OCI-LY1 (cell line): ENCODE measurements around the gene TRPC1.

Experiments used
- H2AFZ ChIP-seq: fragments of 200-600 bp; sonication (generic), shearing (Covaris generic); 2 replicates; pipeline ENCODE4 v1.6.0; 2014; ENCODE audit warnings: antibody characterized with exemption, mild to moderate bottlenecking, low read length
- H3F3A ChIP-seq: fragments of 200-600 bp; sonication (generic), shearing (Covaris generic); 2 replicates; pipeline ENCODE4 v1.6.0; 2014; ENCODE audit warnings: mild to moderate bottlenecking, antibody characterized with exemption, low read length, moderate library complexity; ENCODE audit not compliant: insufficient read depth
- H3K27ac ChIP-seq: fragments of 200-600 bp; sonication (generic); 2 replicates; pipeline ENCODE4 v1.5.1; 2014; ENCODE audit warnings: low read length, mixed run types, mild to moderate bottlenecking, low read depth; ENCODE audit not compliant: poor library complexity, severe bottlenecking
- H3K27me3 ChIP-seq: fragments of 200-600 bp; sonication (generic); 2 replicates; pipeline ENCODE4 v1.6.0; 2014; ENCODE audit warnings: antibody characterized with exemption, mild to moderate bottlenecking, low read length, moderate library complexity; ENCODE audit not compliant: insufficient read depth
- H3K36me3 ChIP-seq: fragments of 200-600 bp; sonication (generic); 2 replicates; pipeline ENCODE4 v1.6.1; 2014; ENCODE audit warnings: mild to moderate bottlenecking, antibody characterized with exemption, low read length, moderate library complexity, mixed read lengths; ENCODE audit not compliant: insufficient read depth
- H3K4me1 ChIP-seq: fragments of 200-600 bp; sonication (generic); 2 replicates; pipeline ENCODE4 v1.5.1; 2014; ENCODE audit warnings: mild to moderate bottlenecking, low read length, moderate library complexity; ENCODE audit not compliant: insufficient read depth, severe bottlenecking
- H3K4me2 ChIP-seq: fragments of 200-600 bp; sonication (generic), shearing (Covaris generic); 2 replicates; pipeline ENCODE4 v1.6.1; 2014; ENCODE audit warnings: low read length
- H3K4me3 ChIP-seq: fragments of 200-600 bp; sonication (generic); 2 replicates; pipeline ENCODE4 v1.5.1; 2014; ENCODE audit warnings: low read length, low read depth, mild to moderate bottlenecking, mixed read lengths; ENCODE audit not compliant: poor library complexity, severe bottlenecking
- H3K79me2 ChIP-seq: fragments of 200-600 bp; shearing (Covaris generic); 2 replicates; pipeline ENCODE4 v1.6.1; 2016; ENCODE audit warnings: mixed run types, low read length, mixed read lengths; ENCODE audit not compliant: insufficient read depth
- H3K9ac ChIP-seq: fragments of 200-600 bp; sonication (generic), shearing (Covaris generic); 2 replicates; pipeline ENCODE4 v1.6.1; 2014; ENCODE audit warnings: mild to moderate bottlenecking, low read length, mixed read lengths
- H3K9me2 ChIP-seq: fragments of 200-600 bp; sonication (generic), shearing (Covaris generic); 2 replicates; pipeline ENCODE4 v1.6.1; 2014; ENCODE audit warnings: low read depth, mild to moderate bottlenecking, low read length, mixed read lengths
- H3K9me3 ChIP-seq: fragments of 200-600 bp; shearing (Covaris generic); 2 replicates; pipeline ENCODE4 v1.6.1; 2014; ENCODE audit warnings: low read length, mixed read lengths
- H4K20me1 ChIP-seq: fragments of 200-600 bp; sonication (generic), shearing (Covaris generic); 2 replicates; pipeline ENCODE4 v1.6.0; 2016; ENCODE audit warnings: mild to moderate bottlenecking, low read length; ENCODE audit not compliant: insufficient read depth
- CTCF ChIP-seq: fragments of 200-600 bp; sonication (generic), shearing (Covaris generic); IDR thresholded peaks from 2 replicates; pipeline ENCODE4 v1.5.1; 2017; ENCODE audit warnings: mild to moderate bottlenecking, antibody characterized with exemption, low read length, moderate library complexity, mixed read lengths
- EZH2 ChIP-seq: fragments of 200-600 bp; sonication (generic), shearing (Covaris generic); IDR thresholded peaks from 2 replicates; pipeline ENCODE4 v1.8.0; 2017; ENCODE audit warnings: borderline replicate concordance, mixed run types, mild to moderate bottlenecking, antibody characterized with exemption, low read length, moderate library complexity, mixed read lengths

Gene TRPC1

GRCh38 chr3:142817897-142818296, 94.1 kb downstream of the TRPC1 start:
- Histone ChIP-seq H3K4me2 (no peak overlapping the region), H3K36me3 (no peaks in the 10 kb centered on the region), H3F3A (no peaks in the 10 kb centered on the region), H3K79me2 (no peaks in the 10 kb centered on the region), H3K27me3 (no peaks in the 10 kb centered on the region), H3K27ac (no peak overlapping the region), H3K9ac (no peak overlapping the region), H3K9me2 (no peaks in the 10 kb centered on the region), H3K9me3 (no peaks in the 10 kb centered on the region), H3K4me3 (no peak overlapping the region), H2AFZ (no peak overlapping the region), H3K4me1 (no peaks in the 10 kb centered on the region), H4K20me1 (no peaks in the 10 kb centered on the region)
- no peak for TF ChIP-seq EZH2
- no peak for TF ChIP-seq CTCF

- TF ChIP-seq CTCF (no peak), EZH2 (no peak)
- H2AFZ ChIP-seq, result no peak overlapping the region
Observed at GRCh38 chr3:142818651-142819050, 94.8 kb downstream of the TRPC1 start.

GRCh38 chr3:142819179-142819578, 95.3 kb downstream of the TRPC1 start:
- no peak overlapping the region for H3K4me3 ChIP-seq
- H3F3A ChIP-seq, result no peaks in the 10 kb centered on the region
- H3K27me3 ChIP-seq, result no peaks in the 10 kb centered on the region
- H3K79me2 ChIP-seq, result no peaks in the 10 kb centered on the region
- H3K4me2 ChIP-seq, result no peak overlapping the region
- no peaks in the 10 kb centered on the region for H4K20me1 ChIP-seq
- no peaks in the 10 kb centered on the region for H3K36me3 ChIP-seq
- H3K9me2 ChIP-seq, result no peaks in the 10 kb centered on the region
- TF ChIP-seq EZH2 (no peak), CTCF (no peak)
- no peak overlapping the region for H2AFZ ChIP-seq
- H3K27ac ChIP-seq, result no peak overlapping the region
- H3K9ac ChIP-seq, result no peak overlapping the region
- no peaks in the 10 kb centered on the region for H3K4me1 ChIP-seq
- no peaks in the 10 kb centered on the region for H3K9me3 ChIP-seq

More at GRCh38 chr3:142818651-142819050, 94.8 kb downstream of the TRPC1 start:
- Histone ChIP-seq H3K9me2 (no peaks in the 10 kb centered on the region), H3K27me3 (no peaks in the 10 kb centered on the region), H3K9me3 (no peaks in the 10 kb centered on the region), H3K36me3 (no peaks in the 10 kb centered on the region), H3K27ac (no peak overlapping the region), H3F3A (no peaks in the 10 kb centered on the region), H3K4me3 (no peak overlapping the region), H3K9ac (no peak overlapping the region), H3K79me2 (no peaks in the 10 kb centered on the region), H3K4me1 (no peaks in the 10 kb centered on the region), H4K20me1 (no peaks in the 10 kb centered on the region), H3K4me2 (no peak overlapping the region)
